DOHH2 (cell line): ENCODE measurements around the gene UBE2M.

Experiments used
- H3F3A ChIP-seq: fragments of 200-600 bp; sonication (generic), shearing (Covaris generic); 2 replicates; pipeline ENCODE4 v1.6.0; 2016; ENCODE audit warnings: antibody characterized with exemption, mild to moderate bottlenecking; ENCODE audit not compliant: control insufficient read depth, insufficient read depth
- H3K27ac ChIP-seq: fragments of 200-600 bp; sonication (generic); 2 replicates; pipeline ENCODE4 v1.5.1; 2014; ENCODE audit warnings: low read depth, mild to moderate bottlenecking, low read length, moderate library complexity
- H3K27me3 ChIP-seq: fragments of 200-600 bp; sonication (generic); 2 replicates; pipeline ENCODE4 v1.6.1; 2014; ENCODE audit warnings: mild to moderate bottlenecking, low read length, mixed read lengths; ENCODE audit not compliant: control insufficient read depth
- H3K36me3 ChIP-seq: fragments of 200-600 bp; sonication (generic); 2 replicates; pipeline ENCODE4 v1.6.1; 2014; ENCODE audit warnings: mild to moderate bottlenecking, low read length, moderate library complexity, mixed read lengths; ENCODE audit not compliant: control insufficient read depth
- H3K4me1 ChIP-seq: fragments of 200-600 bp; sonication (generic); 2 replicates; pipeline ENCODE4 v1.6.1; 2014; ENCODE audit warnings: mild to moderate bottlenecking, low read length, mixed read lengths; ENCODE audit not compliant: control insufficient read depth
- H3K4me2 ChIP-seq: fragments of 200-600 bp; sonication (generic); 2 replicates; pipeline ENCODE4 v1.6.0; 2014; ENCODE audit warnings: mild to moderate bottlenecking, low read length, moderate library complexity
- H3K4me3 ChIP-seq: fragments of 200-600 bp; sonication (generic); 2 replicates; pipeline ENCODE4 v1.5.1; 2014; ENCODE audit warnings: mild to moderate bottlenecking, low read length, mixed read lengths
- H3K79me2 ChIP-seq: fragments of 200-600 bp; sonication (generic); 2 replicates; pipeline ENCODE4 v1.6.1; 2014; ENCODE audit warnings: mild to moderate bottlenecking, low read length, mixed read lengths; ENCODE audit not compliant: control insufficient read depth
- H3K9me2 ChIP-seq: fragments of 200-600 bp; sonication (generic); replicated peaks from 2 replicates; pipeline ENCODE4 v1.6.1; 2014; ENCODE audit warnings: mild to moderate bottlenecking, low read length, mixed read lengths; ENCODE audit not compliant: control insufficient read depth
- H3K9me3 ChIP-seq: fragments of 200-600 bp; sonication (generic); 2 replicates; pipeline ENCODE4 v1.6.1; 2014; ENCODE audit warnings: antibody characterized with exemption, low read length, mixed read lengths; ENCODE audit not compliant: control insufficient read depth, insufficient read depth
- H4K20me1 ChIP-seq: fragments of 200-600 bp; sonication (generic); 2 replicates; pipeline ENCODE4 v1.6.0; 2014; ENCODE audit warnings: low read depth, mild to moderate bottlenecking, antibody characterized with exemption, low read length, moderate library complexity; ENCODE audit not compliant: control insufficient read depth, insufficient read depth
- CTCF ChIP-seq: fragments of 200-600 bp; sonication (generic); IDR thresholded peaks from one replicate; pipeline ENCODE4 v1.5.1; 2014; ENCODE audit warnings: antibody characterized with exemption, mild to moderate bottlenecking, low read depth, low read length; ENCODE audit not compliant: poor library complexity, severe bottlenecking
- EZH2phosphoT487 ChIP-seq: fragments of 200-600 bp; sonication (generic); IDR thresholded peaks from 2 replicates; pipeline ENCODE4 v1.6.1; 2017; ENCODE audit warnings: borderline replicate concordance, mild to moderate bottlenecking, antibody characterized with exemption, low read length, moderate library complexity, mixed read lengths

Gene UBE2M

GRCh38 chr19:58551577-58552471 lies 6.6 kb downstream of the UBE2M start:
- H3K9me2 ChIP-seq: no peaks in the 10 kb centered on the region
- no peak overlapping the region for H3K27ac ChIP-seq
- no peaks in the 10 kb centered on the region for H3K27me3 ChIP-seq
- peaks cover 94% of the 10 kb centered on the region for H3K36me3 ChIP-seq
- H3K79me2 ChIP-seq: peaks cover 62% of the 10 kb centered on the region
- peaks cover 55% of the 10 kb centered on the region for H3F3A ChIP-seq
- H3K4me1 ChIP-seq: peaks cover 45% of the 10 kb centered on the region
- H3K4me3 ChIP-seq: no peak overlapping the region
- H3K9me3 ChIP-seq: no peaks in the 10 kb centered on the region
- peaks cover 7% of the 10 kb centered on the region for H4K20me1 ChIP-seq
- TF ChIP-seq CTCF: no peak
- TF ChIP-seq EZH2phosphoT487: no peak
- H3K4me2 ChIP-seq: peak overlapping the region; percentile 74; the same call in 1 of the 2 replicates

- H3K4me2 ChIP-seq: no peak overlapping the region
- TF ChIP-seq EZH2phosphoT487 (no peak), CTCF (no peak)
- H3K9me3 ChIP-seq: no peaks in the 10 kb centered on the region
- no peak overlapping the region for H3K27ac ChIP-seq
- H3K27me3 ChIP-seq: no peaks in the 10 kb centered on the region
- H3F3A ChIP-seq: peaks cover 58% of the 10 kb centered on the region
- no peak overlapping the region for H3K4me3 ChIP-seq
- H4K20me1 ChIP-seq: peaks cover 14% of the 10 kb centered on the region
- peaks cover 44% of the 10 kb centered on the region for H3K4me1 ChIP-seq
- H3K36me3 ChIP-seq: peaks cover 94% of the 10 kb centered on the region
- no peaks in the 10 kb centered on the region for H3K9me2 ChIP-seq
- H3K79me2 ChIP-seq: peaks cover 62% of the 10 kb centered on the region
Observed at GRCh38 chr19:58551123-58551497, 7.3 kb downstream of the UBE2M start.

- no peaks in the 10 kb centered on the region for H3K9me2 ChIP-seq
- H3K79me2 ChIP-seq: peaks cover 62% of the 10 kb centered on the region
- H3K4me3 ChIP-seq: no peak overlapping the region
- peaks cover 44% of the 10 kb centered on the region for H3K4me1 ChIP-seq
- no peak for TF ChIP-seq EZH2phosphoT487
- no peak for TF ChIP-seq CTCF
- no peaks in the 10 kb centered on the region for H3K27me3 ChIP-seq
- H4K20me1 ChIP-seq: peaks cover 19% of the 10 kb centered on the region
- no peaks in the 10 kb centered on the region for H3K9me3 ChIP-seq
- H3K27ac ChIP-seq: no peak overlapping the region
- H3F3A ChIP-seq: peaks cover 63% of the 10 kb centered on the region
- no peak overlapping the region for H3K4me2 ChIP-seq
- H3K36me3 ChIP-seq: peaks cover 94% of the 10 kb centered on the region
Observed at GRCh38 chr19:58550362-58551122, 7.9 kb downstream of the UBE2M start.
